NCI-H2227 treated with DMSO at 0.1 percent for 48 hours (cell line): ENCODE measurements around the gene ST3GAL4.

Experiments
- DNase-seq: peaks from one replicate; lab custom pipeline; 2025; lab: John Stamatoyannopoulos, UW

The ST3GAL4 gene

DNA sequence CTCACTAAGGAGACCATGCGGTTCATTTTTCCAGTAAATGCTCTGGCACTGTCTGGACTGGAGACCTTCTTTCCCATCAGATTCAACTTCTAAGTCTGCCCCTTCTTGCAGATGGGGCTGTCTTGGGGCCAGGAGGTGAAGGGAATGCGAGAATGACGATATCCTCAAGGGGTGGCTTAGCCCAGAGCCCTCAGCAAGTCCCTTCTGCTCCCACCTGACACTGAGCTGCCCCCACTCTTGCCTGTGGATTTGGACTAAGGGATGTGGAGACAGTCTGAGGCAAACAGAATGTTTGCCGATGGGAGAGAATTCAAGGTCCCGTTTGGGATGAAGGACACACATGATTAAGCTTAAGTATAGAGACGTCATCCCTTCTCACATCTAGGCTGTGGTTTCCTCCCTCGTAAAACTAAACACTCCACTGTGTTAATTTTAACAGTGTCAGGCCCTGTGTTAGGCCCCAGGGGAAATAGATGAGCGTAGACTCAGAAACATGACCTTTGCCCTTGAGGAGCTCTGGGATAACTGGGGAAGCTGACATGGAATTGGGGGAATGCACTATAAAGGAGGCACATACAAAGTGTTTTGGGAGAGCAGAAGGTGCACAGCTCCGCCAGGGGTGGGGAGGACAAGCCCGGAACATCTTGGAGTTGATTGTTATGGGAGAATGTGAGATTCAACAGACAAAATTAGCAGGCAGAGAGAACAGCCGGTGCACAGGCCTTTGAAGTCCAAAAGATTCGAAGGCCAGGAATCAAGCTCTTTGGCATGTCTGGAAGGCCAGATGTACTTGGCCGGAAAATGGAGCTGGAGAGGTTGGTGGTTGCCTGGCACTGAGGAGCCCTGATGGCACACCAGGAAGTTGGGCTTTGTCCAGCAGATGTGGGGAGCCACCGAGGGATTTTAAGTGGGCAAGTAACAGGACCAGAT lies 71.6 kb downstream of the ST3GAL4 start:
- no peak for DNase-seq

DNA sequence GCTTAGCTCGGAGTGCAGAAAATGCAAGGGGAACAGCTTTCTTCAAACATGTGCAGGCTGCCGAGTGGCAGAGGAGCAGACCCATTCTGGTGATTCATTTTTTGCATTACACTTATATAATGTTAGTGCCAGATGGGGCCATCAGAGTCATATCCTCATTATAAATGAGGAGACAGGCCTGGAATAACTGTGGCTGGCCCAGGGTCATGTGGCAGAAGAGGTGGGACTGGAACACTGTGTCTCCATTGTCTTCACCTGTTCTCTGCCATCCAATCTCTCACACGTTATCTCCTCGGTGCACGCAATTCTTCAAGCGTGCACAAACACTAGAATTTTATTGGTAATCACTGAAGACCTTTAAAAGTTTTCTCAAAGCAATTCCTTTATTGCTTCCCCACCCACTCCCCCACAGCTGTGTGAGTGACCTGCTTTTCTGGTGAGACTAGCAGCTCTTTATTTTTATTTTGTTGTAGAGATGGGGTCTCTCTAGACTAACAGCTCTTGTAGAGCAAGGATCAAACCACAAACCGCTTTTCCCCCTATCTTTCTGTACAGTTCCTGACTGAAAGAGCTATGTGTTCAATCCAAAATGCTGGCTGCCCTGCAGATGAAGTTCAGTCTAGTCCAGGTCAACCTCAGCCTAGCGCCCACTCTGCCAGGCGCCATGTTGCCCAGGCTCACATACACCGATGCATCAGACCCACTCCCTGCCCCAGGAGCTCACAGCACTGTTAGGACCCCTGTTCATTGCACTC lies 75.3 kb downstream of the ST3GAL4 start:
- DNase-seq = no peak

DNA sequence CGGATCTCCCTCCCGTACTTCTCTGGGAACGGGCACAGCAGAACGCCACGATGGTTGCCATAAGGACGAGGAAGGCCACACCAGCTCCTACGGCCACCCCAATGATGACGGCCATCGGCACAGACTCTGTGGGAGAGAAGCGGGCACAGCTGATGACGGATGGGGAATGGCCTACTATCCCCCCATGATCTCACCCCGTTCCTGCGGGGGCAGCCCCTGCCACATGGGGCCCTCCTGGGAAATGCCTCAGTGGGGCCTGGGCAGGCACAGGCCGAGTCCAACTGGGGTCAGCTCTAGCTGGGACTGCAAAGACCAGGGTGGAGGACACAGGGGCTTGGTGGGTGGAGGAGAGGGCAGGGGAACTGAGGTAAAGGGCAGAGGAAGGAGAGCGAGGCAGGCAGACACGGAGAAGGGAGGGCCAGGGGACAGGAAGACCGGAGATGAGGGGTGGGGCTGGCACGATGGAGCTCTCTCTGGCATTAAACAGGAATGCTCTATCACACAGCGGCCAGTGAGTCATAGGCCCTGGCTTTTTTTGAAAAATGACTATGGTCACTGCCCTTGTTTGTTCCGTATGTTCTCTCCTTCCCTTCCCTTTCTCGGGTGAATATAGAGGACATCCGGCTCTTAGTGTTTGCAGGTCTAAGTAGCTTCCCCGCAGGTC lies 76.0 kb downstream of the ST3GAL4 start:
- no peak for DNase-seq

DNA sequence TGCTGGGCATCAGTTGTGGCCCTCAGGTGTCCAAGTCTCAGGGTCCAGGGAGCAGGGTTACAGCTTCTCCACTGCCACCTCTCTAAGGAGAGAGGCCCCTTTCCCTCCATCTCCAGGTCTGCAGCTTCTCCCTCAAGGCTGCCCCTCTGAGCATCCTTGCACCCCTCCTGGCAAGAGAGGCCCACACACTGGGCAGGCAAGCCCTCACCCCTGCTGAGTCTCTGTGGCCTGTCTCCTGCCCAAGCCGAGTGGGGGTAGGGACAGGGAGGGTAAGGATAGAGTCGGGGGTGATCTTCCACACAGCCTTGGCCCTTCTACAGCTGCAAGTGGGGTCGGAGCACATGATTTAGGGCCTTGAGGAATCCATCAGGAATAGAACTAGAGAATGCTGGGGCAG lies 76.6 kb downstream of the ST3GAL4 start:
- DNase-seq = no peak

DNA sequence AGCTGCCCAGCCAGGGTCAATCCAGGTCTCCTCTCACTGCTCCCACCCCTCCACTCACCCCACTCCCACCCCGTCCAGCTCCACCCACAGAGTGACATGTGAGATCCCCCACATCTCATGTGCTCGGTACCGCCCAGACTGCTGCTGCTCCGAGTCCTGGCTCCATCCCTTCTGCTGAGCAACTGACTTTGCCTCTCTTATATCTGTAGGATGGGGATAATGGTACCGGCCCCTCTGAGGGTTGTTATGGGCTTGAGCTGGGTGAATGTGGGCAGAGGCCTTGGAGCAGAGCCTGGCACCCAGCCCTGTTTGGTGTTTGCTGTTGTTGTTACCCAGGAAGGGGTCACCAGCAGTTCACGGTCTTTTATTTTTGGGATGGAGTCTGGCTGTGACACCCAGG lies 77.0 kb downstream of the ST3GAL4 start:
- no peak for DNase-seq

DNA sequence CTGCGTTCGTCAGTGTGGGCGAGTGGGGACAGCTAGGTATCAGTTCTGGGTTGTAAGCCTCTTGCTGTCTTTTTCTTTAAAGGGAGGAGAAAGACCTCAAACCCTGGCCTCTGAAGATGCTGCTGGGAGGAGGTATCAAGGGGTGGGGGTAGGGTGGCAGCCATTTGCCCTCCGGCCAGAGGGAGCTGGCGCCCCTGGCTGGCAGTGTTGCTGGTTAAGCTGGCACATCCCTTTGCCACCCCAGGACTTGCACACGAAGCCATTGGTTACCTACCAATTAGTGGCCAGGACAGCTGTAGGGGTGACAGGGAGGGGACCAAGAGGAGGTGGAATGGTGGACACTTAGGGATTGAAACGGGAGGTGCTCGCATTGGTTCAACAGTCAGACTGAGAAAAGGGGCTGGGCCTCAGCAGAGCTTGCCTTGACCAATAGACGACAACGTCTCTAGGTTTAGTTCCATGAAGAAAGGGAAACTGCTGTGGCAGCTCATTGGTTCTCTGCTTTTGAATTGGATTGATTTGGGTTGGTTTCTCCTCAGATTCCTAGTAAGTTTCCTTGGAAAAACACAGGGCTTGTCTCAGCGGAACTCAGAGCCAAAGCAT lies 77.9 kb downstream of the ST3GAL4 start:
- DNase-seq = no peak

DNA sequence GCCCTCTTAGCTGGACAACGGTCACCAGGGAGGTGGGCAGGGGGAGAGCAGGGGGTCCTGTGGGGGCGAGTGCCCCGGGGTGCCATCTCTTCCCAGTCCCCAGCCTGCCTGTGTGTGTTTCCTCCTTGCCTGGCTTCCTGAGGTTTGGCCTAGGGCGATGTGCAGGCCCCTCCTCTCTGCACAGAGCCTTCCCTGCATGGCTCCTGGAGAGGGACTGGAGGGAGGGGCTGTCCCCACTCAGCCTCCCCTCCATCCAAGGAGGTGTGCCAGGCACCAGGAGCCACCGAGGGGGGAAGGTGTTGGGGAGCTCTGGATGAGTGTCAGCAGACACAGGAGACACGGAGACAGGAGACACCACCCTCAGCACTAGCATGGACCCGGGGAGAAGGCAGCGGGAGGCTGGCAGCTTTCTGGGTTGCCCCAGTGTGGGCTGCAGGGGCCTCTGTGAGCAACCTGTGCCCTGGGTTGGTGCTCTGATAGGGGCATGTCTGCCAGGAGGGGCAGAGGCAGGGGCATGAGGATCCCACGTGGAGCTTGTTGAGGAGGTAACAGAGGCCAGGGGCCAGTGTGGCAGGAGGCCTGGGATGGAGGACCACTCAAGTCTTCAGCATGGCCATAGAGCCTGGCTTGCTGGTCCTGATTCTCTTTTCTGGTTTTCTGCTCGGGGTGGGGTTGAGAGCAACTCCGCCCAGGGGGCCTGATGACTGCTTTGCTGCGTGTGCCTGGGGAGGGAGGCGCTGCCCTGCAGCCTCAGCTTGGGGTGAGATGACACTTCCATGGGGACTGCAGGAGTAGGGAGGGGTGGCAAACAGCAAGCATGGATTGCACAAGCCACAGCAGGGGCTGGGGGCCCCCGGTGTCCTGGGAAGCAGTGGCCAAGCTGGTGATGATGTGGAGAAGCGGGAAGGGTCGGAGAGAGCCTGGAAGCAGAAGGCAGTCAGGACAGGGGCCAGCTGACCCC lies 78.8 kb downstream of the ST3GAL4 start:
- no peak for DNase-seq

DNA sequence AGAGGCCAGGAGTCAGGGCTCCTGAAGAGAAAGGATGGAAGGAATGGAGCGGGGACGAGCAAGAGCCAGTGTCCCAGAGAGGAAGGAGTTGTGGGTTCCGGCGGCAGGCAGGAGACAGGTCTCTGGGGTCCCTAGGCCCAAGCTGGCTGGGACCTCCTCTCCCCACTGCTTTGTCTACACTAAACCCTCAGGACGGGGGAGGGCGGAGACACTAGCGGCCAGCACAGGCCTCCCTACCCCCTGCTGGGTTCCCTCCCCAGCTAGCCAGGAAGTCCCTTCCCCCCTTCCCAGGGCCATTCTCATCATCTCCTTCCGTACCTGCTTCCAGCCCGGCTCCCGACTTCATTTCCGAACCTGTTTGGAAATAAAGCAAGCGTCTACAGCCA lies 79.5 kb downstream of the ST3GAL4 start:
- DNase-seq = no peak

DNA sequence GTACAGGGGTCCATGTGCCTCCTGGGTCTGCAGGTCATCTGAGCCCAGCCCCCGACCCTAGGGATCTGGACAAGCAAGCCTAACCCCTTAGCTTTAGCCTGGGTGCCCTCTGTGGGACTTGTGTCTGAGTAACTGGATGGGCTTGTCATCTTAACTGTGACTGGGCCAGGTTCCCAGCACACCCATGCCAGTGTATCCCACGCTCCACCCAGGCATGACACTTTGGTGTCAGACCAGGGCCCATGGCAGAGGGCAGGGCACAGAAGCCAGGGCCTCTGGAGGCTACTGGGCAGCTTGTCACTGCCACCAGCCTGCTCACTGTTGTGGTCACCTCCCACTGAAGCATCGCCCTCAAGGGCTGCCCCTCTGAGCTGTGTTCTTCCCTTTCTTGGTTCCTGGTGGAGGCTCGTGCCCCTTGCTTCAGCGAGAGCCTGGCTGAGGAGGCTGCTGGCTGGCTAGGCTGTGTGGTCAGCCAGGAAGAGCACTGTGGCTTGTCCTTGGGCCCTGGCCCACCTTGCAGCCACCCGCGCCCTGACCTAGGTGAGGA lies 80.8 kb downstream of the ST3GAL4 start:
- DNase-seq = no peak

DNA sequence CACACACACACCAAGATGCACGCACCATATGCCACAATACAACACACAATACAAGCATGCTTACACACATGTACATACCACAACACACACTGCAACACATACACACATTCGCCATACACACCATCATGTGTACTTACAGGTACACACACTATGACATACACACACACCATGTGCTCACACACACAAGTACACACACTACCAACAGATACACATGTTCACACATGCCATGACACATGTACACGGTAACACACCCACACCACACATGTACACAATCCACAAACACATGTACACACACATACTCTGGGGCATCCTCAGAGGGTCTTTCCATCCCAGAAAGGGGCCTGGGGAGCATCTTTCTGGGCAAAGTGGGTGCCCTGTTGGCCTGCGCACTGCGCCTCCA lies 82.2 kb downstream of the ST3GAL4 start:
- DNase-seq = no peak

DNA sequence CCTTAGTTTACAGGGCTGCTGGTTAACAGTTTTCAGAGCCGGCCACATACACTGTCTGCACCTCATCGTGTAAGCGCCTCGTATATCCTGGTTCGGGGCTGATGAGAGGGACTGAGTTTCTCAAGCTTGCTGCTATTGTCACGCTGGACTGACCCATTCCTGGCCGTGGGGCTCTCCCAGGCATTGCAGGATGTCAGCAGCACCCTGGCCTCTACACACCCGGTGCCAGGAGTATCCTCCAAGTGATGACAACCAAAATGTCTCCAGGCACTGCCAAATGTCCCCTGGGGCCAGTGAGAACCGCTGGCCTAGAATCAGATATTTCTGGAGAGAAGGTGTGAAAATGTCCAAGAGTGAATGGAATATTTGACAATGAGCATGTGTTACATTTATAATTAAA lies 82.8 kb downstream of the ST3GAL4 start:
- no peak for DNase-seq

DNA sequence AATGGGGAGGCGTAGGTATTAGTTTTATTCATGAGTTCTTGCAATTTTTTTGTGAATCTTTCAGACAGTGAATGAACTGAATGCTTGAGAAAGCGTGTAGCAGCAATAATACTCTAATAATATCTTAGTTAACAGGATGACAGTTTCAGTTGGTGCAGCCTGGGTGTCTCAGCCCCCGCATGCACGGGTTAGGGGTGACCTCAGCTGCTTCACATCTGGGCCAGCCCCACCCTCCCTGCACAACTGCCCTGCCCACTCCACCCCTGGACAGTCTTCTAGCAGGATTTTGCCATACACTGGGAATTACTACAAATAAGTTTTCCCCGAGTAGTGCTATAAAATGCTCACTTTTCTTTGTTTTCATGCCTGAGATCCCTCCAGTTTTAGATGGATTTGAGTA lies 83.2 kb downstream of the ST3GAL4 start:
- DNase-seq = no peak

DNA sequence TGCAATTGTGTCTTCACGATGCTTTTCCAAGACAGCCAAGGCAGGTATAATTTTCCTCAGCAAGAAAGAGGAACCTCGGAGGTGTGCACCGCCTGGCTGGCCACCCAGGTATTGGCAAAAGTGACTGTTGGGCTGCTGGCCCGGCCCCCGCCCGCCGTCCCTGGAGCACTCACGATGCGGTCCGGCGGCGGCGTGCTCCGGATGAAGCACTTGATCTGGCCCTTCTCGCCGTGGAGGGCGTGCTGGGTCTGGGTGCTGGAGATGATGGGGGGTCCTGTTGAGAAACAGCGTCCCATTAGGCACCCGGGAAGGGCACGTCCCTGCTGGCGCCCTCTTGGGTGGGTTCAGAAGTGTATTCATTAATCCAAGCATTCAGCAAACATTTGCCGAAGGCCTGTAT lies 84.8 kb downstream of the ST3GAL4 start:
- no peak for DNase-seq

DNA sequence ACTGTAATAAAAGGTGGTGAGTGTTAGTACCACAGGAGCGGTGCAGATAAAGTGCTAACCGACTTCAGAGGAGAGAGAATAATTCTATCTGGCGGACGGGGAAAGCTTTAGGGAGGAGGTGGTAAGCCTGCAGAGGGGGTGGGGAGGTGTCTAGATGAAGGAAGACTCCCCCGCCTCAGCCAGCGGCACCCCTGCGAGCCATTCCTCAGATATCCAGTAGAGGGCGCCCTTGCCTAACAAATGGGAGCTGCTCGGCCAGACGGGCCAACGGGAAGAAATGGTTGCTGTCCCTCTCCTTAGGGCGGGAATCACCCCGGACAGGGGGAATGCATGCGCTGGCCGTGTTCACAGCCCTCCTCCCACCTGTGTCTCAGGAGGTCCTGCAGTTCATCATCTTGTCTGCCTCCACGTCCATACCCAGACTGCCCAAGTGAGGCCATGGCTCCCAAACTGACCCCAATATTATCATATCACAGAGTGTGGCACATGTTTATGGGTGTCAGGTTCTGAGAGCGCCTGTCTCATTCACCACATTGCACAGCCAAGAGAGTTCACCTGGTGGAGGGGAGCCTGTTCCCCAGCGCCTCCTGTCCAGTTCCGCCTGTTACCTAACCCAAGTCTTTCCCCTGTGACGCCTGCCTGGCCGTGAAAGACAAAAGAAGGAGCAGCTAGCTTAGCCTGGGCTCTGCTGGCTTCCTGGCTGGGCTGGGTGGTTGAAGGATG lies 85.5 kb downstream of the ST3GAL4 start:
- peak; percentile 78 for DNase-seq

DNA sequence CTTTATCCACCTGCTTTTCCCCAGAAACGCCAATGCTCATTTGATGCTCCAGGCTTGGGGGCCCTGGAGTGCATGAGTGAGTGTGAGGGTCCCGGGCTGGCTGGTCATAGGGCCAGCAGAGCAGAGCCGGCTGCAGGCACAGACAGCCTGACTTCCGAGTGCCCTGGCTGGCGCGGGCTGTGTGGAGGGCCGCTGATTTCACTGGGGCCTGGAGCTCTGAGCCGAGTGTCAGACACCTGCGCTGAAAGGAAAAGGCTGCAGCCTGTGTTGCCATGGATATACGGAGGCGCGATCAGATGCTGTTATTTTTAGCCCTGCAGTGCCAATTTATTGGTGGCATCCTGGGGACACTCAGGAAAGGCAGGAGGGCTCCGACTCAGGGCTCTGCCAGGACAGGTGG lies 87.6 kb downstream of the ST3GAL4 start:
- peak; percentile 51 for DNase-seq

DNA sequence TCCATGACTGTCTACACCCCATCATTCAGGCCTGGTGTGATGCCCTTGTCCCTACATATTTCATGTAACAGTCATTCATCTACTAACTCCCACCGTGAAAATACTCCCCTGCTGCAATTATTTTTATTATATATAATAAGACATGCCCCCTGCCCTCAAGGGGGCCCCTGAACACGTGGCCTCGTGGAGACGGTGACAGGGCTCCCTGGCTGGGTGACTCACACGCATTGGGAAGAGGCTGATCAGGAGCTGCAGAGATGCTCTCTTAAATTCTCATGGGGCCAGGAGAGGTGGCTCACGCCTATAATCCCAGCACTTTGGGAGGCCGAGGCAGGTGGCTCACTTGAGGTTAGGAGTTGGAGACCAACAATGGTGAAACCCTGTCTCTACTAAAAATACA lies 88.6 kb downstream of the ST3GAL4 start:
- no peak for DNase-seq

DNA sequence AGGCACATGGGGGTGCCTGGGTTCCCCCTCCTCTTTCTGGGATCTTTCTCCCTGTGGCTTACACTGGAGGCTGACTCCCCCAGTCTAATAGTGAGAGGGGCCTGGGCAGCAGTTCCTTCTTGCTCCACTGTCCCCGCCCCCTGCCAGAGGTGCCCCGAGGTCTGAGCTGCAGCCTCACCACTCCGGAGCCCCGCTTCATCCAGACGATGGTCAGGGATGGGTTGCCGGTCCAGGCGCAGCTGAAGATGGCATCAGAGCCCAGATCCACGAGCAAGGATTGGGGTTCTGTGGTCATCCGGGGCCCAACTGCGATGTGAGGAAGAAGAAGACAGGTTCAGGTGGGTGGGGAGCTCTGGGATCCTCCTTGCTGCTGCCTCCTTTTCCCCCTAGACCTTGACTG lies 91.1 kb downstream of the ST3GAL4 start:
- no peak for DNase-seq

DNA sequence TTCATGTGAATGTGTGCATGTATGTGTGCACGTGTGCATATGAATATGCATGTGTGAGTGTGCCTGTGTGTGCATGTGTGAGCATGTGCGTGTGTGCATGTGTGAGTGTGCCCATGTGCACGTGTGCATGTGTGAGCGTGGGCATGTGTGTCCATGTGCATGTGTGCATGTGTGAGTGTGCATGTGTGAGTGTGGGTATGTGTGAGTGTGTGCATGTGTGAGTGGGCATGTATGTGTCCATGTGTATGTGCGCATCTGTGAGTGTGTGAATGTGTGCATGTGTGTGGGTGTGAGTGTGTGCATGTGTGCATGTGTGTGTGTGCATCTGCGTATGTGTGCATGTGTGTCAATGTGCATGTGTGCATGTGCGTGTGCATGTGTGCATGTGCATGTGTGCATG lies 94.7 kb downstream of the ST3GAL4 start:
- no peak for DNase-seq

DNA sequence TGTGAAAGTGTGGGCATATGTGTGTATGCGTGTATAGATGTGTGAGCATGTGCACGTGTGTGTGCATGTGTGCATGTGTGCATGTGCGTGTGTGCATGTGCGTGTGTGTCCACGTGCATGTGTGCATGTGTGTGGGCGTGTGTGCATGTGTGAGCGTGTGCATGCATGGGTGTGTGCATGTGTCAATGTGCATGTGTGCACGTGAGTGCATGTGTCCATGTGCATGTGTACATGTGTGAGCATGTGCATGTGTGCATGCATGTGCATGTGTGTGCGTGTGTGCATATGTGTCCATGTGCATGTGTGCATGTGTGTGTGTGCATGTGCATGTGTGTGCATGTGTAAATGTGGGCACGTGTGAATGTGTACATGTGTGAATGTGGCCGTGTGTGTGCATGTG lies 95.3 kb downstream of the ST3GAL4 start:
- DNase-seq = no peak

DNA sequence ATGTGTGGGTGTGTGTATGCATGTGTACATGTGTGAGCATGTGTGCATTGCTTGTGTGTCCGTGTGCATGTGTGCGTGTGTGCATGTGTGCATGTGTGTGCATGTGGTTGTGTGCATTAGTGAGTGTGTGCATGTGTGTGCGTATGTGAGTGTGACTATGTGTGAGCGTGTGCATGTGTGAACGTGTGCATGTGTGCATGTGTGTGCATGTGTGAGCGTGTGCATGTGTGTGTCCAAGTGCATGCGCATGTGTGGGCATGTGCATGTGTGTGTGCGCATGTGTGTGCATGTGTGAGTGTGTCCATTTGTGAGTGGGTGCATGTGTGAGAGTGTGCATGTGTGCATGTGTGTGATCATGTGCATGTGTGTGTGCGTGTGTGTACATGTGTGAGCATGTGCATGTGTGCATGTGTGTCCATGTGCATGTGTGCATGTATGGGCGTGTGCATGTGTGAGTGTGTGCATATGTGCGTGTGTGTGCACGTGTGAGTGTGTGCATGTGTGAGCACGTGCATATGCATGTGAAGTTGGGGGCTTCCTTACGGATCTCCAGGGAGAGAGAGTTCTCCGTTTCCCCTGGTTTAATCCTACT lies 95.8 kb downstream of the ST3GAL4 start:
- no peak for DNase-seq
